Islet of Langerhans (tissue), 1 donor: Measurements from ENCODE around the gene CAMK2A.

Experiments used
- FAIRE-seq: peaks from one replicate; lab custom pipeline; 2011; peaks lifted over from hg19 to GRCh38; lab: Jason Lieb, UNC

Gene CAMK2A

DNA sequence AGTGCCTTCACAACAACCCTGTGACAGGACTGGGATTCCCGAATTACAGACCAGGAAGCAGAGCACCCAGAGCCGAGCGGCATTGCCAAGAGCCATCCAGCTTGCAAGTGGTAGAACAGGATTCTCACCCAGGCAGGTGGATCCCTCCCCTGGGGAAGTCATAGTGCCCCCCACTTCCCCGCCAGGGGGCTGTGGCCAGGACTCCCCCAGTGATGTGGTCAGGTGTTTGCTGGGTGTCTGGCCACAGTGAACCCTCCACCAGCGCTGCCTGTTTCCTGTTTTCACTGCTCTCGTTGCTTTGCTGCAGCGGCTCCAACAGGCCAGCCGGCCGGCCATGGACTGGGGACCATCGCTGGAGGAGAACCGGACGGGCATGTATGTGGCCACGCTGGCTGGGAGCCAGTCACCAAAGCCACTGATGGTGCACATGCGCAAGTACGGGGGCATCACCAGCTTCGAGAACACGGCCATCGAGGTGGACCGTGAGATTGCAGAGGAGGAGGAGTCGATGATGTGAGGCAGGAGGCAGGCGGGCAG is 80.4 kb downstream of the CAMK2A start:
- no peak for FAIRE-seq

- no peak for FAIRE-seq
Observed at GRCh38 chr5:150208187-150209098, 81.1 kb downstream of the CAMK2A start.

- no peak for FAIRE-seq
Observed at GRCh38 chr5:150206779-150207115, 82.8 kb downstream of the CAMK2A start.

GRCh38 chr5:150206098-150206778 is 83.3 kb downstream of the CAMK2A start:
- FAIRE-seq, result no peak

DNA sequence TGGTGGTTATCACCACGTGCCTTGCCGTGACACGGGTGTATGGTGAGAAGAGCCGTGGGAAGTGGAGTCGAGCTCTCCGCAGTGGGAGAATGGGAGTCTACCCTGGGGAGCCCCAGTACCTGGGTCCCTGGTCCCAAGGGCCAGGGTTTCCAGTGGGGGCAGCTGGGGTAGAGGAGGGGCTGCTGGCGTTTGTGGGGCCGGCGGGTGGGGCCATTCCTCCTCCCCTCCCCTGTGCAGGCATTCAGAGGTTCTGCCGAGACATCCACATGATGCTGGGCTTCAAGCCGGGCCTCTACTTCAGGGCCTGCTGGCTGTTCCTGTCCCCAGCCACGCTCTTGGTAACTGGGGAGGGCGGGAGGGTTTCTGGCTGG is 85.0 kb downstream of the CAMK2A start:
- no peak for FAIRE-seq

- FAIRE-seq, result no peak
Observed at GRCh38 chr5:150203832-150204589, 85.6 kb downstream of the CAMK2A start.

- no peak for FAIRE-seq
Observed at GRCh38 chr5:150202501-150202900, 87.1 kb downstream of the CAMK2A start.

- FAIRE-seq, result no peak
Observed at GRCh38 chr5:150197476-150197875, 92.1 kb downstream of the CAMK2A start.

- no peak for FAIRE-seq
Observed at GRCh38 chr5:150196986-150197385, 92.6 kb downstream of the CAMK2A start.

DNA sequence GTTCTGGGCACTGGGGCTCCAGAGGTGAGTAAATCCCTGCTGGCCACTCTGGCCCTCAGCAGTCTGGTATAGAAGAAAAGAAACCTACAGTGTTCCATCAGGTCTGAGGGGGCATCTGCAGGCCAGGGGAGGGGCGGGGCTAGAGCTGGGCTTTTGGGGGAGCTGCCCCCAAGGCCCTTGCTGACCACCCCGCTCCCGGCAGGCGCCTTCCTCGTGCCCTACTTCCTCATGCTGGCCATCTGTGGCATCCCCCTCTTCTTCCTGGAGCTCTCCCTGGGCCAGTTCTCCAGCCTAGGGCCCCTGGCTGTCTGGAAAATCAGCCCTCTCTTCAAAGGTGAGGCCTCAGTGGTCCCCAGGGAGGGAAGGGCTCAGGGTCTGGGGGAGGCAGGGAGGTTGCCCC is 93.1 kb downstream of the CAMK2A start:
- no peak for FAIRE-seq

GRCh38 chr5:150195736-150196485 is 93.7 kb downstream of the CAMK2A start:
- no peak for FAIRE-seq

GRCh38 chr5:150192462-150192861 is 97.1 kb downstream of the CAMK2A start:
- no peak for FAIRE-seq

DNA sequence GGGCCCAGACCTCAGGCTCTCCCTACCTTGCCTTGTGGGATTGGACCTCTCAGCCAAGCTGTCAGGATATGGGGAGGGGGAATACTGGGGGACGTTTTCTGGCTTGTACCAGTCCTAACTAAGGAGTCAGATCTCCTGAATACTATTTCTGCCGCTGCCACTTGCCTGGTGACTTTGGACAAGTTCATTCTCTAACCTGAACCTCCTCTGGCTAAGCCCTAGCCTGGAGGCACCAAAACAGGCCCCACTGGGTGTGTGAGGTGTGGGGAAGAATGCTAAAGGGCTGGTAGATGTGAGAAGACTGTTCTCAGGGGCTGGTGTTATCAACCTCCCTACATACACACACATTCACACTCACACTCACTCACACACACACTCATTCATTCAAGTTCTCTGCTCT is 98.6 kb downstream of the CAMK2A start:
- no peak for FAIRE-seq

DNA sequence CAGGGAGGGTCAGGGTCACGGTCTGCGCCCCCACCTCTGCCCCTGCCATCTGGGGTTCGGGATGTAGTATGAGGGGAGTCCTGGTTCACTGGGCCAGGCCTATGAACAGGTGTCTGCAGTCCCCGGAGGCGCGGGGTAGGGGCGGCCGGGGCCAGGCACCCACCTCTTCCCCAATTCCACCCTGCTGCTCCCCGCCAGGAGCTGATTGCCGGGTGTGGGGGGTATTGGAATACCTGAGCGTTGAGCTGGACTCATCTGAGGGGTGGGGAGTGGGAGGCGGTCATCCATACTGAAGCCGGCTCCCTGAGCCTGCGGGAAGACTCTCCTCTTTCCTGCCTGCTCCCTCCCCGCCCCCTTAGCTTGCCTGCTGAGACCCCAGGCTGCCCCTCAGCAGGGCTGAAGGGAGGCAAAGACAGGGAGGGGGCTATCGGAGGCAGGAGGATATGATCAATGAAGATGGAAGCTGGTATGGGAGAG is 99.0 kb downstream of the CAMK2A start:
- no peak for FAIRE-seq

DNA sequence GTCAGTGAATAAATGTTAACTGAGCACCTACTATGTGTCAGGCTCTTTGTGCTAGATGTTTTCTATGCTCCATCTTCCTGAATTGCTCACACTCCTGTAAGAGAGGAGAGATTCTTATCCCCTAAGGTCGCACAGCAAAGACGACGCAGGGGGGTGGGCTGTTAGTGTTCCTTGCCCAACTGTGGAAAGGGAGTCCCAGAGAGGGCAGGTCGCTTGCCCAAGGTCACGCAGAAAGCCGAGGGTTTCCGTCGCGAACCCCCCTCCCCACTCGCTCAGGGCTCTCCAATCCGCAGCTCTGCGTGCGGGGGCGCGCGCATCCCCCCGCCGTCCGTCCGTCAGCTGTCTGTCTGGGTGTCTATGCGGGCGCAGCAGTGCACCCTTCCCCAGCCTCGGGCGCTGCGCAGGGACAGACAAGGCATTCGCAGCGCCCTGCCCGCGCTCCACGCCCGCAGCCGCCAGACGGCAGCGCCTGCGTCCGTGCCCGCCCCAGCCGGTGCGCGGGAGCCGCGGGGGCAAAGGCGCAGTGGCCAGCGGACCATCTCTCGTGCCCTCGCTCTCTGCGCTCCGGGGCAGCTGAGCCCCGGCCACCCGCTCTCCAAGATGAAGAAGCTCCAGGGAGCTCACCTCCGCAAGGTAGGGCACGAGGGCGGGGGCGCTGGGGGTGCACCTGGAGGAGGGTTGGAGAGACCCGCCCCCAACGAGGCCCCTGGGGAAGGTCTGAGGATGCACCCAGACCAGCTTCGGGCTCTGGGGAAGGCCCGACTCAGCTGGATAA is 99.7 kb downstream of the CAMK2A start, which contains the start of gene SLC6A7:
Gene SLC6A7, plus strand, starts transcription at position 335 of the 775 bp plus-strand sequence. Its CDS starts 266 bp downstream, at position 601.
- FAIRE-seq, result no peak

- no peak for FAIRE-seq
Observed at GRCh38 chr5:150189326-150189725, 100.2 kb downstream of the CAMK2A start.

DNA sequence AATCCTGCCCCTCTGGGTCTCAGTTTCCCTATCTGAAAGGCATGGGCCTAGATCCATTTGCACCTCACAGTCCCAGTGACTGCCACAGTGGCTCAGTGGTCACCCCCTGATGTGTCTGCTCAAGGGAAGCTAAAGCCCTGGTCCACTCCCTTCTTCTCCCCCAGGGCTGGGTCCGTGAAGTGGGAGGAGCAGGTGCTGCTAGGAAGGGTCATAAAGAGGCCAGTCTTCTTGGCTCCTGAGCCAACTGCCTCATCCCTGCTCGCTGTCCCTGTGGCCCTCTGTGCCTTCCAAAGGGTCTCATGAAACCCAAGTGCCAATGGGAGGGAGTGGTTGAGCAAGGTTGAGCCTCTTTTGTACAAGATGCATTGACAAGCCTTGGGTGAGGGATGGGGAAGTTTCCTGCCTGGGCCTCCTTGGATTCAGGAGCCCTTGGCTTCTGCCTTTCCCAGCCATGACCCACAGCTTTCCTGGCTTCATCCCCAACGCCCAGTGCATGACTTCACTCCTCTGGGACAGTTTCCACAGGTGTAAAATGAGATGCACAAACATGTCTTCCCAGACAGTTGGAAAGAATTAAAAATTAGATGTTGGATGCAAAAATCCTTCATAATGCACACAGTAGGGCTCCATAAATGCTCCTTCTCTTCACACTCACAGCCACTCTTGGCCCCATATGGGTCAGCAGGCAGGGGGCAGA is 101.3 kb downstream of the CAMK2A start:
- FAIRE-seq, result no peak

- FAIRE-seq, result no peak
Observed at GRCh38 chr5:150186897-150187296, 102.7 kb downstream of the CAMK2A start.

- FAIRE-seq, result no peak
Observed at GRCh38 chr5:150186137-150186536, 103.4 kb downstream of the CAMK2A start.
